ENCODE results near the gene ULK3.

Gene ULK3

DNA sequence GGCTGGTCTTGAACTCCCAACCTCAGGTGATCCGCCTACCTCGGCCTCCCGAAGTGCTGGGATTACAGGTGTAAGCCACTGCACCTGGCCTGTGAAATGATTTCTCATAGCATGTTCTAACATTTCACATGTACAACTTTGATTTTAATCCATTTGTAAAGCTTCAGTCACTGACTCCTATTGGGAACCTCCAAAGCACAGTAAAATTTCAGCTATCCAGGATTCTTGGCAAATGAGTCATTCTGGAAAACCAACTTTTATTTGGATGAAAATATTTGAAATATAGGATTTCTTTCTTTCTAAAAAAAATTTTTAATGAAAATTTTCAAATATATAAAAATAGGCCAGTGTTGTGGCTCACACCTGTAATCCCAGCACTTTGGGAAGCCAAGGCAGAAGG is 33.0 kb downstream of the ULK3 start:
- H3K4me3 ChIP-seq (ENCODE audit: control insufficient read depth, low read depth, low read length): no peak overlapping the region
- DNase-seq (ENCODE audit: low read depth): no peak
- TF ChIP-seq CTCF (IDR thresholded peaks at IDR 0.05; ENCODE audit: control insufficient read depth, insufficient read depth, low read depth, low read length, missing control alignments): no peak

DNA sequence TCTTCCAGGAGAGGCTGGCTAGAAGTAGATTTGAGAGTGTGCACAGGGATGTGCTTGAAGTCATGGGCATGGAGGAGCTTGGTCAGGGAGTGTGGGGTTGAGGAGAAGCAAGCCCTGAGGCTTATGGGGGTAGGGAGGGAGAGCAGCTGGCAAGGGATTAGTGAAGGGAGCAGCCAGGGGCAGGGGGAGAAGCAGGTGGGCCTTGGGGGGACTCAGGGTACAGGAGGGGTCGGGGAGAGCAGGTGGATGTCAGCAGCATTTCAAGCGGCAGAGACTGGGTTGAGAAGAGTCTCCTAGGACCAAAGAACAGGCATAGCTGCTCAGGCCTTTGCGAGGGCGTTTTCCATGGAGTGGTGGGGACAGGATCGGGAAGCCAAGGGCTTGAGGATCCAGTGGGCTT is 33.7 kb downstream of the ULK3 start:
- no peak for TF ChIP-seq CTCF (IDR thresholded peaks at IDR 0.05; ENCODE audit: control insufficient read depth, insufficient read depth, low read depth, low read length, missing control alignments)

GRCh38 chr15:74808840-74809229 is 34.1 kb downstream of the ULK3 start:
- TF ChIP-seq CTCF (IDR thresholded peaks at IDR 0.05; ENCODE audit: control insufficient read depth, insufficient read depth, low read depth, low read length, missing control alignments): no peak
- no peak overlapping the region for H3K4me3 ChIP-seq (ENCODE audit: control insufficient read depth, low read depth, low read length)
- DNase-seq (ENCODE audit: low read depth): no peak

More for the DNA sequence above, 33.7 kb downstream of the ULK3 start:
- DNase-seq (ENCODE audit: low read depth): no peak
- no peak overlapping the region for H3K4me3 ChIP-seq (ENCODE audit: control insufficient read depth, low read depth, low read length)

DNA sequence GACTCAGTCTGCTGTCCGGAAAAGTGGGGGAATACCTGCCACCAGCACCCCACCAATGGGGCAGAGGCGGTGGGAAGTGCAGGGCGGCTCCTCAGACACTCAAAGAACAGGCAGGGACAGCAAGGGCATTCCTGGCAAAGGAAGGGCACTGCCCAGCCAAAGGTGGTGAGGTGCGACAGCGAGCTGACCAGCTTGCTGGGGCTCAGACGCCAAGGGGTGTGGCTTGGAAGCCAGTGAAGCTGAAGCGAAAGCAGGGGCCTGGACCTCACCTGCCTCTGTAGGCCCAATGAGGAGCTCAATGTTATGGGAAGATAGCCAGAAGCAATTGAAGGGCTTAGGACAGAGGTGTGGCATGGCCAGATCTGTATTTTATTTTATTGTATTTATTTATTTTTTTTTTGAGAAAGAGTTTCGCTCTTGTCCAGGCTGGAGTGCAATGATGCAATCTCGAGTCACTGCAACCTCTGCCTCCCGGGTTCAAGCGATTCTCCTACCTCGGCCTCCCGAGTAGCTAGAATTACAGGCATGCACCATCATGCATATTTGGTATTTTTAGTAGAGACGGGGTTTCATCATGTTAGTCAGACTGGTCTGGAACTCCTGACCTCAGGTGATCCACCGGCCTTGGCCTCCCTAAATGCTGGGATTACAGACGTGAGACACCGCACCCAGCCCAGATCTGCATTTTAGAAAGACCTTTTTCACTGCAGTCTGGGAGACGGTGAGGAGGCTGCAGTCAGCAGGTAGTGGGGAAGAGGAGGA is 34.7 kb downstream of the ULK3 start:
- H3K4me3 ChIP-seq (ENCODE audit: control insufficient read depth, low read depth, low read length): no peak overlapping the region
- DNase-seq (ENCODE audit: low read depth): no peak
- TF ChIP-seq CTCF (IDR thresholded peaks at IDR 0.05; ENCODE audit: control insufficient read depth, insufficient read depth, low read depth, low read length, missing control alignments): no peak

- no peak for DNase-seq (ENCODE audit: low read depth)
- H3K4me3 ChIP-seq (ENCODE audit: control insufficient read depth, low read depth, low read length): no peak overlapping the region
- TF ChIP-seq CTCF (IDR thresholded peaks at IDR 0.05; ENCODE audit: control insufficient read depth, insufficient read depth, low read depth, low read length, missing control alignments): no peak
These were observed 35.7 kb downstream of the ULK3 start for GRCh38 chr15:74807282-74807681.

GRCh38 chr15:74804935-74805334 is 38.0 kb downstream of the ULK3 start:
- DNase-seq (ENCODE audit: low read depth): no peak
- no peak for TF ChIP-seq CTCF (IDR thresholded peaks at IDR 0.05; ENCODE audit: control insufficient read depth, insufficient read depth, low read depth, low read length, missing control alignments)
- H3K4me3 ChIP-seq (ENCODE audit: control insufficient read depth, low read depth, low read length): no peak overlapping the region

All from AG09309 (cell line).